ENCODE results near the gene EDC4. TPM values are rescaled to one million over a fixed set of nuclear protein-coding genes. Genes with fewer than 3 reads are reported as not detected.

Gene EDC4
- total and polyA plus RNA-seq, 2 of the 13 experiments (the other 11 are each of a cell fraction or from before 2014, with no cell fraction given), result 51.4 to 59.1 TPM

DNA sequence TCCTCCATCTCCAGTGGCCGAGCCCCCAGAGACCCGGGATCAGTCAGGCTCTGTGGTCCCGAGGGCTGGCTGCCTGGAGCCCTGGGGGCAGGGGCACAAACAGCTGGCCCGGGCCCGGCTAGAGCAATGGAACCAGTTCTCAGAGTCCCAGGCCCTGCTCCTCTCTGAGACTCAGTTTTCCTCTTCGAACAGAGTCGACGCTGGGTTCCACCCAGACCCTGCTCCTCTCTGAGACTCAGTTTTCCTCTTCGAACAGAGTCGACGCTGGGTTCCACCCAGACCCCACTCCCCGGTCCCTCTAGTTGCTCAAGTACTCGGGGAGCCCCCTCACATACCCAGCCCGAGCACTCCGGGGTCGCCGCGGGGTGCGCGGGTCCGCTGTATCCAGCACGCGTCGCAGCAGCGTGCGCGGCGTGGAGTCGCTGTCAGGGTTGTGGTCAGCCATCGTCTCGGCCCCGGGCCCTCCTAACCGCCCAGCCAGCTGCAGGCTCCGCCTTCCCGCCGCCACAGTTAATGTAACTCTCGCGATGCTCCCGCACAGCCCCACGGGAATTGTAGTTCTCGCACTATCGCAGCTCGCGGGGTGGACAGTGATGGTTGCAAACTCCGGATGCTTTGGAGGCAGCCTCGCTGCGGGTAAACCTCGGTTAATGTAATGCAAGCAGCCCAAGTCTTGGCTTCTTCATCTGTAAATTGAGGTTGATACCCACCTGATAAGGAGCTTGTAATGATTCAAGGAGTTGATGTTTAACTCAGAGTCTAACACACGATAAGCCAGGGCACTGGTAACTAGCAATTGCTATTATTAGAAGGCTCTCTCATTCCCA is 39.2 kb upstream of the EDC4 start (continued):
- TF ChIP-seq, protein P1, sequence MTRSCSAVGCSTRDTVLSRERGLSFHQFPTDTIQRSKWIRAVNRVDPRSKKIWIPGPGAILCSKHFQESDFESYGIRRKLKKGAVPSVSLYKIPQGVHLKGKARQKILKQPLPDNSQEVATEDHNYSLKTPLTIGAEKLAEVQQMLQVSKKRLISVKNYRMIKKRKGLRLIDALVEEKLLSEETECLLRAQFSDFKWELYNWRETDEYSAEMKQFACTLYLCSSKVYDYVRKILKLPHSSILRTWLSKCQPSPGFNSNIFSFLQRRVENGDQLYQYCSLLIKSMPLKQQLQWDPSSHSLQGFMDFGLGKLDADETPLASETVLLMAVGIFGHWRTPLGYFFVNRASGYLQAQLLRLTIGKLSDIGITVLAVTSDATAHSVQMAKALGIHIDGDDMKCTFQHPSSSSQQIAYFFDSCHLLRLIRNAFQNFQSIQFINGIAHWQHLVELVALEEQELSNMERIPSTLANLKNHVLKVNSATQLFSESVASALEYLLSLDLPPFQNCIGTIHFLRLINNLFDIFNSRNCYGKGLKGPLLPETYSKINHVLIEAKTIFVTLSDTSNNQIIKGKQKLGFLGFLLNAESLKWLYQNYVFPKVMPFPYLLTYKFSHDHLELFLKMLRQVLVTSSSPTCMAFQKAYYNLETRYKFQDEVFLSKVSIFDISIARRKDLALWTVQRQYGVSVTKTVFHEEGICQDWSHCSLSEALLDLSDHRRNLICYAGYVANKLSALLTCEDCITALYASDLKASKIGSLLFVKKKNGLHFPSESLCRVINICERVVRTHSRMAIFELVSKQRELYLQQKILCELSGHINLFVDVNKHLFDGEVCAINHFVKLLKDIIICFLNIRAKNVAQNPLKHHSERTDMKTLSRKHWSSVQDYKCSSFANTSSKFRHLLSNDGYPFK (CRISPR knock-in tag; IDR thresholded peaks at IDR 0.05; ENCODE audit: borderline replicate concordance), result peak; percentile 92
- TF ChIP-seq, protein P2, sequence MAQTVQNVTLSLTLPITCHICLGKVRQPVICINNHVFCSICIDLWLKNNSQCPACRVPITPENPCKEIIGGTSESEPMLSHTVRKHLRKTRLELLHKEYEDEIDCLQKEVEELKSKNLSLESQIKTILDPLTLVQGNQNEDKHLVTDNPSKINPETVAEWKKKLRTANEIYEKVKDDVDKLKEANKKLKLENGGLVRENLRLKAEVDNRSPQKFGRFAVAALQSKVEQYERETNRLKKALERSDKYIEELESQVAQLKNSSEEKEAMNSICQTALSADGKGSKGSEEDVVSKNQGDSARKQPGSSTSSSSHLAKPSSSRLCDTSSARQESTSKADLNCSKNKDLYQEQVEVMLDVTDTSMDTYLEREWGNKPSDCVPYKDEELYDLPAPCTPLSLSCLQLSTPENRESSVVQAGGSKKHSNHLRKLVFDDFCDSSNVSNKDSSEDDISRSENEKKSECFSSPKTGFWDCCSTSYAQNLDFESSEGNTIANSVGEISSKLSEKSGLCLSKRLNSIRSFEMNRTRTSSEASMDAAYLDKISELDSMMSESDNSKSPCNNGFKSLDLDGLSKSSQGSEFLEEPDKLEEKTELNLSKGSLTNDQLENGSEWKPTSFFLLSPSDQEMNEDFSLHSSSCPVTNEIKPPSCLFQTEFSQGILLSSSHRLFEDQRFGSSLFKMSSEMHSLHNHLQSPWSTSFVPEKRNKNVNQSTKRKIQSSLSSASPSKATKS (CRISPR knock-in tag; IDR thresholded peaks at IDR 0.05), result peak; percentile 74; the same call in 1 of the 2 replicates
- peak; percentile 52 for TF ChIP-seq RXRA (CRISPR knock-in tag; IDR thresholded peaks at IDR 0.05)
- no peak for TF ChIP-seq HNF4G (IDR thresholded peaks at IDR 0.05; ENCODE audit: borderline replicate concordance, low read depth, low read length)
- no peak; the same call in 1 of the 2 replicates for TF ChIP-seq HNF4G (CRISPR knock-in tag; IDR thresholded peaks at IDR 0.05; ENCODE audit: borderline replicate concordance, low read depth)
- peak; percentile 85 for TF ChIP-seq PHF20 (CRISPR knock-in tag; IDR thresholded peaks at IDR 0.05)
- TF ChIP-seq, protein P3, sequence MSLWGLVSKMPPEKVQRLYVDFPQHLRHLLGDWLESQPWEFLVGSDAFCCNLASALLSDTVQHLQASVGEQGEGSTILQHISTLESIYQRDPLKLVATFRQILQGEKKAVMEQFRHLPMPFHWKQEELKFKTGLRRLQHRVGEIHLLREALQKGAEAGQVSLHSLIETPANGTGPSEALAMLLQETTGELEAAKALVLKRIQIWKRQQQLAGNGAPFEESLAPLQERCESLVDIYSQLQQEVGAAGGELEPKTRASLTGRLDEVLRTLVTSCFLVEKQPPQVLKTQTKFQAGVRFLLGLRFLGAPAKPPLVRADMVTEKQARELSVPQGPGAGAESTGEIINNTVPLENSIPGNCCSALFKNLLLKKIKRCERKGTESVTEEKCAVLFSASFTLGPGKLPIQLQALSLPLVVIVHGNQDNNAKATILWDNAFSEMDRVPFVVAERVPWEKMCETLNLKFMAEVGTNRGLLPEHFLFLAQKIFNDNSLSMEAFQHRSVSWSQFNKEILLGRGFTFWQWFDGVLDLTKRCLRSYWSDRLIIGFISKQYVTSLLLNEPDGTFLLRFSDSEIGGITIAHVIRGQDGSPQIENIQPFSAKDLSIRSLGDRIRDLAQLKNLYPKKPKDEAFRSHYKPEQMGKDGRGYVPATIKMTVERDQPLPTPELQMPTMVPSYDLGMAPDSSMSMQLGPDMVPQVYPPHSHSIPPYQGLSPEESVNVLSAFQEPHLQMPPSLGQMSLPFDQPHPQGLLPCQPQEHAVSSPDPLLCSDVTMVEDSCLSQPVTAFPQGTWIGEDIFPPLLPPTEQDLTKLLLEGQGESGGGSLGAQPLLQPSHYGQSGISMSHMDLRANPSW (CRISPR knock-in tag; IDR thresholded peaks at IDR 0.05; ENCODE audit: borderline replicate concordance), result peak; percentile 64; the same call in 1 of the 2 replicates
- TF ChIP-seq ZNF670 (CRISPR knock-in tag; IDR thresholded peaks at IDR 0.05; ENCODE audit: borderline replicate concordance), result peak; percentile 75; the same call in 1 of the 2 replicates
- TF ChIP-seq SNRNP70 (IDR thresholded peaks at IDR 0.05; ENCODE audit: low read depth, low read length), result no peak
- TF ChIP-seq, protein P4, sequence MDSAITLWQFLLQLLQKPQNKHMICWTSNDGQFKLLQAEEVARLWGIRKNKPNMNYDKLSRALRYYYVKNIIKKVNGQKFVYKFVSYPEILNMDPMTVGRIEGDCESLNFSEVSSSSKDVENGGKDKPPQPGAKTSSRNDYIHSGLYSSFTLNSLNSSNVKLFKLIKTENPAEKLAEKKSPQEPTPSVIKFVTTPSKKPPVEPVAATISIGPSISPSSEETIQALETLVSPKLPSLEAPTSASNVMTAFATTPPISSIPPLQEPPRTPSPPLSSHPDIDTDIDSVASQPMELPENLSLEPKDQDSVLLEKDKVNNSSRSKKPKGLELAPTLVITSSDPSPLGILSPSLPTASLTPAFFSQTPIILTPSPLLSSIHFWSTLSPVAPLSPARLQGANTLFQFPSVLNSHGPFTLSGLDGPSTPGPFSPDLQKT (CRISPR knock-in tag; IDR thresholded peaks at IDR 0.05; ENCODE audit: borderline replicate concordance), result no peak
- TF ChIP-seq, protein P5, sequence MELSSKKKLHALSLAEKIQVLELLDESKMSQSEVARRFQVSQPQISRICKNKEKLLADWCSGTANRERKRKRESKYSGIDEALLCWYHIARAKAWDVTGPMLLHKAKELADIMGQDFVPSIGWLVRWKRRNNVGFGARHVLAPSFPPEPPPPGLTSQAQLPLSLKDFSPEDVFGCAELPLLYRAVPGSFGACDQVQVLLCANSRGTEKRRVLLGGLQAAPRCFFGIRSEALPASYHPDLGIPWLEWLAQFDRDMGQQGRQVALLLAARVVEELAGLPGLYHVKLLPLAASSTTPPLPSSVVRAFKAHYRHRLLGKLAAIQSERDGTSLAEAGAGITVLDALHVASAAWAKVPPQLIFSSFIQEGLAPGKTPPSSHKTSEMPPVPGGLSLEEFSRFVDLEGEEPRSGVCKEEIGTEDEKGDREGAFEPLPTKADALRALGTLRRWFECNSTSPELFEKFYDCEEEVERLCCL (CRISPR knock-in tag; IDR thresholded peaks at IDR 0.05; ENCODE audit: borderline replicate concordance), result no peak
- TF ChIP-seq POLR2AphosphoS5 (IDR thresholded peaks at IDR 0.05; ENCODE audit: low read depth, low read length), result peak; percentile 96
- no peak for TF ChIP-seq HNRNPK (IDR thresholded peaks at IDR 0.05; ENCODE audit: low read depth, low read length, poor library complexity, severe bottlenecking)
- TF ChIP-seq POLR2A (IDR thresholded peaks at IDR 0.05; ENCODE audit: insufficient read depth in 1 of 2, low read depth in 2 of 2, low read length in 2 of 2), result peak; percentile 92 to 99
- TF ChIP-seq, protein P6, sequence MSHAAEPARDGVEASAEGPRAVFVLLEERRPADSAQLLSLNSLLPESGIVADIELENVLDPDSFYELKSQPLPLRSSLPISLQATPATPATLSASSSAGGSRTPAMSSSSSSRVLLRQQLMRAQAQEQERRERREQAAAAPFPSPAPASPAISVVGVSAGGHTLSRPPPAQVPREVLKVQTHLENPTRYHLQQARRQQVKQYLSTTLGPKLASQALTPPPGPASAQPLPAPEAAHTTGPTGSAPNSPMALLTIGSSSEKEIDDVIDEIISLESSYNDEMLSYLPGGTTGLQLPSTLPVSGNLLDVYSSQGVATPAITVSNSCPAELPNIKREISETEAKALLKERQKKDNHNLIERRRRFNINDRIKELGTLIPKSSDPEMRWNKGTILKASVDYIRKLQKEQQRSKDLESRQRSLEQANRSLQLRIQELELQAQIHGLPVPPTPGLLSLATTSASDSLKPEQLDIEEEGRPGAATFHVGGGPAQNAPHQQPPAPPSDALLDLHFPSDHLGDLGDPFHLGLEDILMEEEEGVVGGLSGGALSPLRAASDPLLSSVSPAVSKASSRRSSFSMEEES (CRISPR knock-in tag; IDR thresholded peaks at IDR 0.05), result no peak; the same call in 1 of the 2 replicates
